ENCODE results near the gene C7orf33.
A peak's percentile ranks its signal among the peaks of the same experiment; 100 is the strongest.
"Not testable (repeated sequence)": the region's sequence is repeated elsewhere in the genome, so short reads cannot be mapped to it uniquely, and the experiment has no call there.

The C7orf33 gene

DNA sequence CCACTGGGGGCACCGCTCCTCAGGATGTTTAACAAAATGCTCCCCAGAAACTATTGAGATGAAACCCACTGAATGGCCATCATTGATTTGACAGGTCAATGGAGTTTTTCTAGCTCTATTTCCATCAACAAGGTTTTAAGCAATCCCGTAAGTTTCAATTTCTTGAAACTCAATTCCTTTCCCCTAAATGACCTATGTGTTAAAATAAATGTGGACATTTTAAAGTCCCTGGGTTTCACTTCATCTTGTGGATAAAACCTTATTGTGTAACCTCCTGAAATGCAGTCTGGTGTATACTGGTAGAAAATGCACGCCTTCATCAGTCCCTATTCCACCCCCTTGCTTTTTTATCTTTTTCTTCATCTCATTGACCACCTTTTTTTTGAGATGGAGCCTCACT, 8.9 kb upstream of the C7orf33 start:
- peak in 2 of 4 experiments; percentile 55 to 61 for DNase-seq

GRCh38 chr7:148584154-148584827, 6.3 kb upstream of the C7orf33 start:
- DNase-seq, result peak; percentile 13 to 31 (median 17)

- no peak for DNase-seq
Observed at GRCh38 chr7:148585399-148585798, 5.2 kb upstream of the C7orf33 start.

GRCh38 chr7:148587076-148587475, 3.5 kb upstream of the C7orf33 start:
- DNase-seq, result peak in 2 of 4 experiments; percentile 14 to 25

DNA sequence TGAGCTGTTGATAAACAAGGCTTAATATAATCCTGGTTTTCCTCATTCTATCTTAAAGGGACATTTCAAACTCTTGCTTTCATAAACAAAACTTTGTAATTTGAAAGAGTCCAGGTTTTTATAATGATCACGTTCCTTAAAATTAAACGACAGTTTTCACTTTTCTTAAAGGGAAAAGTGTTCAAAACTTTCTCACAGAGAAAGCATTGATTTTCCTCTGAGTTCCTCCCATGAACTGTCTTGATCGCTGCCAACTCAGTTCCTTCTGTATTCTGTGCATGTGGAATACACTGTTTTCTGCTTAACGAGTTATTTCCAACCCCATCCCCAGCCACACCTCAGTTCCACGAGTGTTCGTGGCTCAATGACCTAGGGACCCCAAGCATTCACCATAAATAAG, 2.4 kb upstream of the C7orf33 start:
- no peak for DNase-seq

DNA sequence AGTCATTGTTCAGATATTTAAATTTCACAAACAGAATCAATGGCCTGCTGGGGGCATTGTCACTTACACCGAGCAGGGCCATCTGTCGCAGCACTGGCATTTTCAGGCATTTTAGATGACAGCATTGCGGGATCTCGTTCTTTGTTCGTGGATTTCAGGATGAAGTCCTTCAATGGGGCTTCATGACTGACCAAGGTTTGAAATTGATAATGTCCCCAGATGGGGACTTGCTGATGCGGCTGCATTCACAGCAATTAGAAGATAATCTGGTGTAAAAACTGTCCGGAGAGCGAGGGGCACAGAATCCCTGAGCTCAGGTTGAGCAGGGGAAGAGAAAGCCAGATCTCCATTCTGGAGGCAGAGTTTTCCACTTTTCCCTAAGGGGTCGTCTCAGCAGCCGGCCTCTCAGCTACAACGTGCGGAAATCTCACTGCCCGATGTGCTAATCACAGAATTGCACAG, 1.9 kb upstream of the C7orf33 start:
- DNase-seq, result no peak

- DNase-seq, result no peak
Observed at GRCh38 chr7:148589640-148590039, 926 bp upstream of the C7orf33 start.

- not testable (repeated sequence) for DNase-seq
Observed at GRCh38 chr7:148596354-148596753, 5.8 kb downstream of the C7orf33 start.

GRCh38 chr7:148598351-148598750, 7.8 kb downstream of the C7orf33 start:
- DNase-seq, result peak in 2 of 4 experiments; percentile 55 to 56

GRCh38 chr7:148605350-148605749, 14.8 kb downstream of the C7orf33 start:
- no peak for DNase-seq

DNA sequence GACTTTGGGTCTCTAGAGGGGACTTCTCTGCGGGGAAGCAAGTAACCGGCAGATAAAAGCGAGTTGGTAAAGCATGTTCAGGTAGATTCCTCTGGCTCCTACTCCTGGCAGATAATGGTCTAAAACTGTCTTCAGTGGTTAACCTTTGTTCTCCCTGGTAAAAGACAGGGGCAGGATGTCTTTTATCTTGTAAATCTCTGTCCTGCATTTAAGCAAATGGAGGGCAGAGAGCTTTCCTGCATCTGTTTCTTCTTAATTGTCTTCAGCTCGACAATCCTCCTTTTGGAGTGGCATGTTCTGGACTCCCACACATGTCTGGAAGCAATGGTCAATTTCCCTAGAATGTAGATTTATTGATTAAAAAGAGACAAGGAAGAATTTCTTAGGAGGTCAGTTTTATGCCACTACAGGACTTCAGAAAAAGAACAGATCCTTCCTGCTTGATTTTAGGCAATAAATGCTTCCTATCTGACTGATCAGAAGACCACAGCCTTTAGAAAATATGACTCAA, 16.6 kb downstream of the C7orf33 start:
- DNase-seq, result no peak

GRCh38 chr7:148609045-148609725, 18.6 kb downstream of the C7orf33 start:
- DNase-seq, result no peak

- no peak for DNase-seq
Observed at GRCh38 chr7:148611692-148612091, 21.1 kb downstream of the C7orf33 start.

GRCh38 chr7:148615085-148615730, 24.6 kb downstream of the C7orf33 start:
- peak in 3 of 4 experiments; percentile 3 to 57 (median 45) for DNase-seq

- DNase-seq, result peak; percentile 38 to 61 (median 50)
Observed at GRCh38 chr7:148620749-148621359, 30.3 kb downstream of the C7orf33 start.

DNA sequence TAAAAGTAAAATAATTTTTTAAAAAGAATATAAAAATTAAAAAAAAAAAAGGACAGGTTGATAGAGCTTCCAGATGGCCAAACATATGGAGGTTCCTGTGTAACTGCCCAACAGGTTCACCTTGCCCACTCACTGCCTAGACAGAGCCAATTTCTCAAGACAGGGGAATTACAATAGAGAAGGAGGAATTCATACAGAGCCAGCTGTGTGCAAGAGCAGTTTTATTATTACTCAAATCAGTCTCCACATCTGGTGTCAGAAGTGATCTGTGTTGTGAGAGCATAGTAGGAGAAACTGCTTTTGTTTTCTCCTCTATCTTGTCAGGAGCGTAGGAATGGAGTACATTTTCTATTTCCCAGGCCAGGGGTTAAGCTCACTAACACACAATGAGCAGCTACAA, 31.0 kb downstream of the C7orf33 start:
- DNase-seq, result no peak

GRCh38 chr7:148622887-148623585, 32.5 kb downstream of the C7orf33 start:
- peak; percentile 73 to 84 (median 80) for DNase-seq

- peak; percentile 58 to 70 (median 60) for DNase-seq
Observed at GRCh38 chr7:148623586-148624282, 33.2 kb downstream of the C7orf33 start.

- no peak for DNase-seq
Observed at GRCh38 chr7:148624735-148625134, 34.2 kb downstream of the C7orf33 start.

GRCh38 chr7:148625342-148625741, 34.8 kb downstream of the C7orf33 start:
- no peak for DNase-seq

GRCh38 chr7:148626828-148627227, 36.3 kb downstream of the C7orf33 start:
- peak in 2 of 4 experiments; percentile 15 to 27 for DNase-seq

GRCh38 chr7:148628011-148628410, 37.4 kb downstream of the C7orf33 start:
- DNase-seq, result no peak
